ENCODE results near the gene CDC42BPG. TPM values are rescaled to one million over a fixed set of nuclear protein-coding genes. Genes with fewer than 3 reads are reported as not detected.

The CDC42BPG gene
- total RNA-seq, 1 experiment from 2014 or later, result 4.1 TPM

DNA sequence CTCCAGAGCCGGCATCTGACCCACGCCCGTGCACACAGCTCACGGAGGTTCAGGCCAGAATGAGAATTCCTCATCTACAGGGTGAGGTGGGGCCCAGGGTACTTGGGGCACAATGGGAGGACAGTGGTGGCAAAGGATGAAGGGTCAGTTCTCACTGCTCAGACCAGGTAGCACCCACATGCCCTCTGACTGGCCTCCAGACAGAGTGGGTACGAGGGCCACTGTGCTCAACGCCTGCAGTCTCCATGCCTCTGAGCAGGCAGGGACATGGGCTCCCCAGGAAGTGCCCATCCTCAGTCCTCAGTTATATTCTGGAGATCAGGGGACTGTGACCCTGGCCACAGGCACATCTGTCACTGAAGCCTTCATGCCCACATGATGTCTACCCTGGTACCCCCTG, 13.0 kb upstream of the CDC42BPG start:
- peaks cover 65% of the 10 kb centered on the region for H3K4me1 ChIP-seq (ENCODE audit: control insufficient read depth, insufficient read depth, low read length)
- POLR2A ChIA-PET, result no interaction called here
- no peaks in the 10 kb centered on the region for H3K27me3 ChIP-seq (ENCODE audit: control insufficient read depth, insufficient read depth, low read length)
- no peak overlapping the region for H3K4me3 ChIP-seq (ENCODE audit: low read depth in 2 of 2, low read length in 2 of 2)
- in situ Hi-C loops (cut with HindIII; ENCODE audit: low pct_unique_long_range_greater_than_20kb, low sequenced_read_pairs), result no loop called here
- no peaks in the 10 kb centered on the region; the same call in 1 of the 2 replicates for H3K36me3 ChIP-seq (ENCODE audit: control insufficient read depth, insufficient read depth, low read length)
- DNase-seq (ENCODE audit: low read depth, low spot score) (no peak), ATAC-seq (no peak)
- no peaks in the 10 kb centered on the region for H3K9me3 ChIP-seq (ENCODE audit: control insufficient read depth, insufficient read depth, low read depth, low read length)
- CTCF ChIA-PET, result no interaction called here
- no TSS peak for BruUV-seq (replicated peaks)
- no peak for TF ChIP-seq TCF7L2 (IDR thresholded peaks at IDR 0.05; ENCODE audit: low read depth, low read length)
- TF ChIP-seq, protein P1, sequence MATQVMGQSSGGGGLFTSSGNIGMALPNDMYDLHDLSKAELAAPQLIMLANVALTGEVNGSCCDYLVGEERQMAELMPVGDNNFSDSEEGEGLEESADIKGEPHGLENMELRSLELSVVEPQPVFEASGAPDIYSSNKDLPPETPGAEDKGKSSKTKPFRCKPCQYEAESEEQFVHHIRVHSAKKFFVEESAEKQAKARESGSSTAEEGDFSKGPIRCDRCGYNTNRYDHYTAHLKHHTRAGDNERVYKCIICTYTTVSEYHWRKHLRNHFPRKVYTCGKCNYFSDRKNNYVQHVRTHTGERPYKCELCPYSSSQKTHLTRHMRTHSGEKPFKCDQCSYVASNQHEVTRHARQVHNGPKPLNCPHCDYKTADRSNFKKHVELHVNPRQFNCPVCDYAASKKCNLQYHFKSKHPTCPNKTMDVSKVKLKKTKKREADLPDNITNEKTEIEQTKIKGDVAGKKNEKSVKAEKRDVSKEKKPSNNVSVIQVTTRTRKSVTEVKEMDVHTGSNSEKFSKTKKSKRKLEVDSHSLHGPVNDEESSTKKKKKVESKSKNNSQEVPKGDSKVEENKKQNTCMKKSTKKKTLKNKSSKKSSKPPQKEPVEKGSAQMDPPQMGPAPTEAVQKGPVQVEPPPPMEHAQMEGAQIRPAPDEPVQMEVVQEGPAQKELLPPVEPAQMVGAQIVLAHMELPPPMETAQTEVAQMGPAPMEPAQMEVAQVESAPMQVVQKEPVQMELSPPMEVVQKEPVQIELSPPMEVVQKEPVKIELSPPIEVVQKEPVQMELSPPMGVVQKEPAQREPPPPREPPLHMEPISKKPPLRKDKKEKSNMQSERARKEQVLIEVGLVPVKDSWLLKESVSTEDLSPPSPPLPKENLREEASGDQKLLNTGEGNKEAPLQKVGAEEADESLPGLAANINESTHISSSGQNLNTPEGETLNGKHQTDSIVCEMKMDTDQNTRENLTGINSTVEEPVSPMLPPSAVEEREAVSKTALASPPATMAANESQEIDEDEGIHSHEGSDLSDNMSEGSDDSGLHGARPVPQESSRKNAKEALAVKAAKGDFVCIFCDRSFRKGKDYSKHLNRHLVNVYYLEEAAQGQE (IDR thresholded peaks at IDR 0.05; ENCODE audit: insufficient read depth in 1 of 2, low read depth in 2 of 2, low read length in 1 of 2), result no peak
- TF ChIP-seq POLR2AphosphoS5 (IDR thresholded peaks at IDR 0.05; ENCODE audit: low read depth, low read length), result no peak
- no peak for TF ChIP-seq SIN3A (IDR thresholded peaks at IDR 0.05; ENCODE audit: borderline replicate concordance, insufficient read depth, low read depth, low read length)
- no peak for TF ChIP-seq CTCF (IDR thresholded peaks at IDR 0.05)
- intact Hi-C loops (cut with micrococcal nuclease; ENCODE audit: unreplicated experiment), result no loop called here
- peak overlapping the region; percentile 98 for H3K27ac ChIP-seq (ENCODE audit: low read length)

- Histone ChIP-seq H3K4me3 (ENCODE audit: low read depth in 2 of 2, low read length in 2 of 2) (no peak overlapping the region), H3K4me1 (ENCODE audit: control insufficient read depth, insufficient read depth, low read length) (peaks cover 69% of the 10 kb centered on the region), H3K27me3 (ENCODE audit: control insufficient read depth, insufficient read depth, low read length) (no peaks in the 10 kb centered on the region), H3K36me3 (ENCODE audit: control insufficient read depth, insufficient read depth, low read length) (no peaks in the 10 kb centered on the region; the same call in 1 of the 2 replicates), H3K9me3 (ENCODE audit: control insufficient read depth, insufficient read depth, low read depth, low read length) (no peaks in the 10 kb centered on the region), H3K27ac (ENCODE audit: low read length) (peak overlapping the region; percentile 98)
- TF ChIP-seq POLR2AphosphoS5 (IDR thresholded peaks at IDR 0.05; ENCODE audit: low read depth, low read length) (peak; percentile 48; the same call in 1 of the 2 replicates), TCF7L2 (IDR thresholded peaks at IDR 0.05; ENCODE audit: low read depth, low read length) (no peak)
- no peak for DNase-seq (ENCODE audit: low read depth, low spot score)
- in situ Hi-C loops (cut with HindIII; ENCODE audit: low pct_unique_long_range_greater_than_20kb, low sequenced_read_pairs) (no loop called here), intact Hi-C loops (cut with micrococcal nuclease; ENCODE audit: unreplicated experiment) (no loop called here)
- CTCF ChIA-PET, result interaction anchor here (0.6 to 1.5 kb wide), 2 partner anchors 10 to 13 kb away, joined by 4 to 6 read pairs; no protein-coding TSS in a partner anchor
- BruUV-seq (replicated peaks), result no TSS peak
- ATAC-seq, result peak; percentile 50
- POLR2A ChIA-PET, result no interaction called here
Observed at GRCh38 chr11:64856382-64857227, 12.2 kb upstream of the CDC42BPG start.
